A549 (cell line): ENCODE measurements around the gene SBF1.

ENCODE experiments used
- BHLHE40 ChIP-seq: IDR thresholded peaks from 2 replicates; pipeline ENCODE4 v1.6.1; 2012; ENCODE audit warnings: low read depth, low read length, inconsistent platforms
- CHD2 ChIP-seq: fragments of 150-350 bp; IDR thresholded peaks from 2 replicates; pipeline ENCODE4 v1.6.1; 2014; ENCODE audit warnings: low read length; ENCODE audit not compliant: partially characterized antibody
- PHF8 ChIP-seq: fragments of 200-600 bp; sonication (generic); IDR thresholded peaks from 2 replicates; pipeline ENCODE4 v1.6.1; 2016; ENCODE audit warnings: low read depth, mild to moderate bottlenecking, antibody characterized with exemption, moderate library complexity, borderline replicate concordance
- POLR2A ChIP-seq: IDR thresholded peaks from 2 replicates; pipeline ENCODE4 v1.6.1; 2012; ENCODE audit warnings: mild to moderate bottlenecking, low read length
- RAD21 ChIP-seq, 2 experiments: fragments of >200 bp in 1 of 2; sonication (Bioruptor Twin) in 1 of 2; formaldehyde crosslinking in 1 of 2; IDR thresholded peaks in 1 of 2; conservative IDR thresholded peaks in 1 of 2; 2 replicates in 1 of 2; 3 replicates in 1 of 2; pipeline ENCODE4 v1.6.1; 2012 to 2018; ENCODE audit warnings: inconsistent platforms in 1 of 2
- RARB ChIP-seq: fragments of 250-450 bp; sonication (Bioruptor Pico); IDR thresholded peaks from 2 replicates; pipeline ENCODE4 v1.8.0; 2021; ENCODE audit warnings: mild to moderate bottlenecking, moderate library complexity
- TF ChIP-seq, protein P1 (sequence below): fragments of >200 bp; sonication (Bioruptor Twin); formaldehyde crosslinking; IDR thresholded peaks from 3 replicates; pipeline ENCODE4 v1.5.1; 2016
- TF ChIP-seq, protein P2 (sequence below): fragments of 450-650 bp; IDR thresholded peaks from 2 replicates; pipeline ENCODE4 v1.6.1; 2014; ENCODE audit warnings: antibody characterized with exemption

DNA sequence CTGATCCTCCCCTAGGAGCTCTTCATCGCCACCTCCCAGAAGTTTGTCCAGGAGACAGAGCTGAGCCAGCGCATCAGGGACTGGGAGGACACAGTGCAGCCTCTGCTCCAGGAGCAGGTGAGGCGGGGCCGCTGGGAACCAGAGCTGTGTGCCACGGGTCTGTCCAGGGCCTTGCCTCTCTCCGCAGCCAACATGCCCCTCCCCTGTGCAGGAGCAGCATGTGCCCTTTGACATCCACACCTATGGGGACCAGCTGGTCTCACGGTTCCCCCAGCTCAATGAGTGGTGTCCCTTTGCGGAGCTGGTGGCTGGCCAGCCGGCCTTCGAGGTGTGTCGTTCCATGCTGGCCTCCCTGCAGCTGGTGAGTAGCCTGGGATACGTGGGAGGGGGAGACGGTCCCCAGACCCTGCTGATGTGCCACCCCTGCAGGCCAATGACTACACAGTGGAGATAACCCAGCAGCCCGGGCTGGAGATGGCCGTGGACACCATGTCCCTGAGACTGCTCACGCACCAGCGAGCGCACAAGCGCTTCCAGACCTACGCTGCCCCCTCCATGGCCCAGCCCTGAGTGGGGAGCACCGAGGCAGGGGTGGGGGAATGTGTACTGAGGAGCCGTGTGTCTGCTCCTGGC, 48.1 kb upstream of the SBF1 start:
- TF ChIP-seq RARB (CRISPR knock-in tag): no peak
- TF ChIP-seq, protein P1, sequence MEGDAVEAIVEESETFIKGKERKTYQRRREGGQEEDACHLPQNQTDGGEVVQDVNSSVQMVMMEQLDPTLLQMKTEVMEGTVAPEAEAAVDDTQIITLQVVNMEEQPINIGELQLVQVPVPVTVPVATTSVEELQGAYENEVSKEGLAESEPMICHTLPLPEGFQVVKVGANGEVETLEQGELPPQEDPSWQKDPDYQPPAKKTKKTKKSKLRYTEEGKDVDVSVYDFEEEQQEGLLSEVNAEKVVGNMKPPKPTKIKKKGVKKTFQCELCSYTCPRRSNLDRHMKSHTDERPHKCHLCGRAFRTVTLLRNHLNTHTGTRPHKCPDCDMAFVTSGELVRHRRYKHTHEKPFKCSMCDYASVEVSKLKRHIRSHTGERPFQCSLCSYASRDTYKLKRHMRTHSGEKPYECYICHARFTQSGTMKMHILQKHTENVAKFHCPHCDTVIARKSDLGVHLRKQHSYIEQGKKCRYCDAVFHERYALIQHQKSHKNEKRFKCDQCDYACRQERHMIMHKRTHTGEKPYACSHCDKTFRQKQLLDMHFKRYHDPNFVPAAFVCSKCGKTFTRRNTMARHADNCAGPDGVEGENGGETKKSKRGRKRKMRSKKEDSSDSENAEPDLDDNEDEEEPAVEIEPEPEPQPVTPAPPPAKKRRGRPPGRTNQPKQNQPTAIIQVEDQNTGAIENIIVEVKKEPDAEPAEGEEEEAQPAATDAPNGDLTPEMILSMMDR: no peak
- TF ChIP-seq POLR2A: no peak
- TF ChIP-seq CHD2: no peak
- TF ChIP-seq, protein P2, sequence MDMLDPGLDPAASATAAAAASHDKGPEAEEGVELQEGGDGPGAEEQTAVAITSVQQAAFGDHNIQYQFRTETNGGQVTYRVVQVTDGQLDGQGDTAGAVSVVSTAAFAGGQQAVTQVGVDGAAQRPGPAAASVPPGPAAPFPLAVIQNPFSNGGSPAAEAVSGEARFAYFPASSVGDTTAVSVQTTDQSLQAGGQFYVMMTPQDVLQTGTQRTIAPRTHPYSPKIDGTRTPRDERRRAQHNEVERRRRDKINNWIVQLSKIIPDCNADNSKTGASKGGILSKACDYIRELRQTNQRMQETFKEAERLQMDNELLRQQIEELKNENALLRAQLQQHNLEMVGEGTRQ: no peak
- TF ChIP-seq PHF8: no peak
- TF ChIP-seq BHLHE40: no peak
- no peak for TF ChIP-seq RAD21 (conservative IDR thresholded peaks at IDR 0.05 in 1 of 2, IDR thresholded peaks at IDR 0.05 in 1 of 2)
